HG02970 (cell line): ENCODE data around the gene PPFIBP2.
"Not testable (repeated sequence)": the region's sequence is repeated elsewhere in the genome, so short reads cannot be mapped to it uniquely, and the experiment has no call there.

Experiments used
- ATAC-seq: cut with Tn5 transposase; IDR thresholded peaks from one replicate; pipeline ENCODE4 v1.9.1; 2021; ENCODE audit warnings: mild to moderate bottlenecking, moderate library complexity, moderate number of reproducible peaks; ENCODE audit not compliant: unreplicated experiment, low FRiP score

PPFIBP2 gene

GRCh38 chr11:7495882-7496551, 17.8 kb upstream of the PPFIBP2 start:
- peak; percentile 82 for ATAC-seq

DNA sequence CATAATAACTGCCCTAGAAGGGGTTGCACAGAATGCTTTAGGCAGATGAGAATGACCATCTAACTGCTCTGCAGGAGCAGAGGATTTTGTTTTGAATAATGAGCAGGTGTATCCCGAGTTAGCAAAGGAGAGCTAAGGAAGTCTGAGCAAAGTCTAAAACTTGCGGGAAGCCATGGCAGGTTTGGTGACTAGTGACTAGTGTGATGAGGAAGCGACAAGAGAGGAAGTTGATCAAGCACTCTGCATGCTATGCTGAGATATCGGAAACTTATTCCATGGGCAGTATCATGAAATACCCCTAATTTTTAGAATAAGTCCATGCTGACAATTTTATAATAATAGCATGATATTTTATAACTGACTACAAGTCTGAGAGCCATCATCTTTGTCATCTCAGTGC, 15.6 kb upstream of the PPFIBP2 start:
- ATAC-seq = no peak

DNA sequence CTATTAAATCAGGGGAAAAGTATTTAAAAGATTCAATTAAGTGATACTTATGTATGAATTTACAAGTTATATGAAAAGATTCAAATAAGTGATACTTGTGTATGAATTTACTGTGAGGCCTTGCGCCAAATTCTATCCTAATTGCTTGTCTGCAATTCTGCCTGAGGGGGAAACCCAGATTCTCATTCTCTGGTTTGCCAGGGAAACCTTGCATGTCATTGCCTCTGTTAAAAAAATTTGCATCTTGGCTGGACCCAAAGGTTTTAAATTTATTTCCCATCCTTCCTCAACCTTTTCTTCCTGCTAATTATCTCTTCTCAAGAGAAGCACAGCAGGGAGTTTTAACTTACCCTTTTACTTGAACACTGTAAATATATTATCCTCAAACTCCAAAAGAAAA, 14.7 kb upstream of the PPFIBP2 start:
- no peak for ATAC-seq

GRCh38 chr11:7500251-7500650, 13.5 kb upstream of the PPFIBP2 start:
- no peak for ATAC-seq

DNA sequence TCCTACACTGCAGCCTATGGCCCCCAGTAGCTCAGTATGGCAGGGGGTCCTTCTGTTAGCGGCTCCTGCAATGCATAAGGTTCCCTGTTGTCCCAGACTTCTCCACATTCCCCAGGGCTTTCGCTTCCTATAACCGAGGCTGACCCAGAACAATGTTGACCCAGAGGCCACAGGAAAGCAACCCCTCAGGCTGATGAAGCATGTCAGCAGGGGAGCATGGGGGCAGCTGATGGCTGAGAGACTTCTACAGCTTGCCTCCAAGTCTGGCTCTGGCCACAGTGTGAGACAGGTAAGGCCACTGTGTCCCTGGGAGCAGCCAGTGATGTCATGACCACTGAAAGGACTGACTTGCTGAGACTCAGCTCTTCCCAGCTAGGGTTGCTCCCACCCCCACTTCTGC, 12.5 kb upstream of the PPFIBP2 start:
- no peak for ATAC-seq

DNA sequence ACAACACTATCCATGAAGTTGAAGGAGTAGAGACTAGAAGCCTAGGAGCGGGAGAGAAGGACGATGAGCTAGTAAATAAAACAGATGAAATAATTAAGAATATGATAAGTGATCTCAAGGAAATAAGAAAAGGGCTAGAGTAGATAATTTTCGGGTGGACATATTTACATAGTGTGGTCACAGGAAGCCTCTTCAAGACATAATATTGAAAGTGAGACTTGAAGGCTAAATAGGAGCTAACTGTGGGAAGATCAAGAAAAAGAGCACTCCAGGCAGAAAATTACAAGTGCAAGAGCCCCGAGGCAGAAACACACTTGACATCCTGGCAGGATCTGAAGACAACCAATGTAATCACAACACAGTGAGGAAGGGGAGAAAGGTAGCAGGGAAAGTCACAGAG, 11.9 kb upstream of the PPFIBP2 start:
- no peak for ATAC-seq

DNA sequence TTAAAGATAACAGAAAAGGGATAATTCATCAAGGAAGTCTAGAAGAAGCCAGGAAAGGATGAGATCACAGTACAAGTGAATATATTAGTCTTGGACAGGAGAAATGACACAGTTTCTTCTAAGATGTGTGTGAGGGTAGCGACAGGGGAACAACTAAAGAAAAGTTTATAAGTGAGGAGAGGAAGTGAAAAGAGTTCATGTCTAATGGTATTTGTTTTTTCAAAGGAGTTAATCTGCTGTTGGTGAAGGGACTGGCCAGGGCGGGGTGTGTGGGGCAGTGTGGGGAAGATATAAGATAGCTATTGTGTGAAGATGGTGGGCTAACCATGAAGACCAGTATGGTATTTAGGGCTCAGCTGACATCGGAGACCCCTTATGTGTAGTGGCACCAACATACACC, 7.6 kb upstream of the PPFIBP2 start:
- no peak for ATAC-seq

- ATAC-seq = no peak
These were observed 5.7 kb upstream of the PPFIBP2 start for GRCh38 chr11:7508087-7508486.

- ATAC-seq = no peak
These were observed 3.8 kb upstream of the PPFIBP2 start for GRCh38 chr11:7509966-7510365.

GRCh38 chr11:7511401-7511800, 2.4 kb upstream of the PPFIBP2 start:
- no peak for ATAC-seq

GRCh38 chr11:7512525-7513233, 1.1 kb upstream of the PPFIBP2 start:
- peak; percentile 54 for ATAC-seq

DNA sequence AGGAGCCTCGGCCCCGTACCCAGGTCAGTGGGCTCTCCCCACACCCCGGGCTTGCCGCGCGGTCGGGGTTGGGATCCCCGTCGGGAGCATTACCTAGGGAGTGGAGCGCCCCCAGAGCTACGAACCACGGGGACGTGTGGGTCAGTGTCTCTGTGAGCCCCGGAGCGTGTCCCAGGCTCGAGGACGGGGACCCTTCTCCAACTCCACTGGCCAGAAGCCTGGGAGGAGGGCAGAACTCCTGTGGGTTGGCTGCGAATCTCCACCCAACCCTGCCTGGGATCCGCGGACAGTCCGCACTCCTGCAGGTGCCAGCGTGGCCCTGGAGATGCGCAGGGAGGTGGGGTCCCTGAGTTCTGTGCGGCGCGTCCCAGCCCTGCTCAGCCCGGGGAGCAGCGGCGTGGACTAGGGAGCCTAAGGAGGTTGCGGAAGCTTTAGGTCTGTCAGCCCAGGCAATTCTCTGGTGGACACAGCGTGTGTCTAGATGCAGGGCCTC, 346 bp downstream of the PPFIBP2 start:
- no peak for ATAC-seq

DNA sequence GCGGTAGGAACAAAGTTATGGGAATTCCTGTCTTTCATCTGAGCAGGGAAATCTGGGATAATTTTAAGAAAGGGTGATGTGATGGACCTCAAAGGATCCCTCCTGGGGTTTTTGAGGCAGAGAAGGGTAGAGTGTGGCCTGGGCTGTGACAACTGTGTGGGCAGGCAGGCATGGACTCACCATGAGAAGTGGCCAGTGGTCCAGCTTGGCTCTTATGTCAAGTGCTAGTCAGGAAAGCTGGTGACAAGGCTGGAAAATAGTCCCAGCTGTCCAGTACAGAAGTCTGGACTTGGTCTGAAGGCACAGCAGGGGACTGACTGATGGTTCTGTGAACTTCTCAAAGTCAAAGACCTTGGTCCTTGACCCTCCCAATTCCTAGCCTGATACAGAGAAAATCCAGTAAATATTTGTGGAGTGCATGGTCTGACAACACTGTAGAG, 1.7 kb downstream of the PPFIBP2 start:
- no peak for ATAC-seq

DNA sequence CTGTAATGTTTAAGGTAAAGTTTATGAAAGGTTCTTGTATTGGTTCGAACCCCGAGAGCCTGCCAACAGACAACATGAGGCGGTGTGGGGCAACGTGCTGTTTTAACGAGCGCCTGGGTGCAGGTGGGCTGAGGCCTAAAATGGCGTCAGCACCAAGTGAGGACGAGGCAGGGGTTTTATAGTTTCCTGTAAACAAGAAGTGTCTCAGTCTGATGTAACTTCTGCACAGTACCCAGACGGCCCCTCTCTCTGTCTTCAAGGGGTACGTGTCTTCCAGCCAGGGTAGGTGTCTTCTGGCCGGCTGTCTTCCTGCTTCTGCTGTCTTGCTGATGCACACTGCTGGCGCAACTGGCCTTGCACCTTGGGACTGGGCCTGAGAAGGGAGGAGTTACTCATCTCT, 2.7 kb downstream of the PPFIBP2 start:
- ATAC-seq = no peak

DNA sequence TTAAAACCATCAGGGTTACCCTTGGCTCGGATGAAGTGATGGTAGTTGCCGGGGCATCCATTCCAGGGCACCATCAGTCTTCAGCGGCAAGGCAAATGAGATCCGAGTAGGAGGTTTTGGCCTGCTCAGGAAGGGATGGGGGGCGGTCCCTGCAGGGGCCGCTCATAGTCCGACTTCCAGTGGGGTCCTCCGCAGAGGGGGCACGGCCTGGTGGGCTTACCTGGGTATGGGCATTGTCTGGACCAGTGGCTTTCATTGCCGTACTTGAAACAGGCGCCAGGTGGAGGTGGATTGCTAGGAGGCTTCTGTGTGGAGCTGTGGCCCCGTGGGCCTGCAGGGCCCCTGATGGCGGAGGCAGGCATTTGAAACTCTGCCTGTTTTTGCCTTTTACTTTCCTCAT, 3.9 kb downstream of the PPFIBP2 start:
- not testable (repeated sequence) for ATAC-seq

DNA sequence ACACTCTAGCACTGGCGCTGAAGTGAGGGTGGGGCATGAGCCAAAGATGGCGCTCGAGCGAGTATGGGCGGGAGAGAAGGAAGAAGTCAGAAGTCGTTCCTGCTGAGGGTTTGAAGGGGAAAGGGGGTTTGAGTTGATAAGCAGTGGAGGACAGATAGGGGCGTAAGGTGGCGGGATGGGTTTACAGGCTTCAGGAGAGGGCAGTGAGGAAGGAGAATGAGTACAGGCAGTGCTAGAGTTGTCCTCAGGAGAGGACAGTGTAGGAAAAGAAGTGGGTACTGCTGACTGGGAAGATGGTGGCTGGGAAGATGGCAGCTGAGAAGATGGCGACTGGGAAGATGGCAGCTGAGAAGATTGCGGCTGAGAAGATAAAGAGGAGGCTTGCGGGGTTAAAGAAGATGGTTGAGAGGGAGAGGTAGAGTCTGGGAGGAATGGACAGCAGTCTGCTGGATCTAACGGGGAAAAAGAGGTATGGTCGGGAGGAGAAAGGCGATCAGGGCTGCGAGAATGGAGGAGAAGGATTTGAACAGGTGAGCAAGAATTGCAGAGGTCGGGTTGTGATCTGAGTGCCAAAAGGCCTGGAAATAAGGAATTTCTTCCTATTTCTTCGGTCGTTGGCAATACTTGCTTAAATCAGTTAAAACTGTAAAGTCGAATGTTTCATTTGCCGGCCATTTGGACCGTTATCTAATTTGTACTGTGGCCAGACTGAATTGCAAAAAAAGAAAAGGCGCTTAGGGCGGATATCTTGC, 5.2 kb downstream of the PPFIBP2 start:
- no peak for ATAC-seq

GRCh38 chr11:7520011-7520942, 6.5 kb downstream of the PPFIBP2 start:
- ATAC-seq = peak; percentile 52

DNA sequence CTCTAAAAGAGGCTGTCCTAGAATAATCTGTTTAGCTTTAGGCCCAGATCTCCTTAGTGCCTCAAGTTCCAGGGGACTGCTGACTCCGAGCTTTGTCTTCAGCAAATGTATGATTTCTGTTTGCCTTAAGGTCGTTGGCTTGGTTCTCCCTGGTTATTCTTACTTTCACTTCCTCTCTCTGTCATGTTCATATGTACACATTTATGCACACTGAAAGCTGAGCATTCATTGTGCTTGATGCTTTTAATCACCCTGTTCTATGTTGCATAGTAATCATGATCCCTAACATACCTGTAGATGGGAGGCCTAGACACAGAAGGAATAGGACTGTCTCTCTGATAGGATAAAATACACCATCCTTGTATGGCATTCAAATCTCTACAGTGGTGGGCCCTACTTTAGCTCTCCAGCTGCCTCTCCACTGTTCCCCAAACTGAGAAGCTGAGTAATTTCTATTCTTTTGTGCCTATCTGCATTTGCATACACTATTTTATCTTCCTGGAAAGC, 7.2 kb downstream of the PPFIBP2 start:
- peak; percentile 67 for ATAC-seq

DNA sequence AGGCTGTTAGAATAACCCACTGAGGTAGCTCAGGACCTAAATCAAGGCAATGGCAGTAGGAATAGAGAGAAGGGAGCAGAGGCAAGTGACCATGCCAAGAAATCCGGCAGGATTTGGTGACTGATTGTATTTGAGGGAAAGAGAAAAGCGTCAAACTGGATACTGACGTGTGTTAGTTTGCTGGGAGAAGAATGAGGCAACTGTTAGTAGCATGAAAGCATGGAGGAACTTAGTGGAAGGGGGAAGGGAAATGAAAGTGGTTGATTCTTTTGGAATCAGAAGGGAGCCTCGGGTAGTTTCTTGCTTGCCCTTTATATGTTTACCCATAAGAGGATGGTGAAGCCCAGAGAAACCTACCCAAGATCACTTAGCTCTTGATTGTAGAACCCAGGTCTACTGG, 8.3 kb downstream of the PPFIBP2 start:
- ATAC-seq = no peak

DNA sequence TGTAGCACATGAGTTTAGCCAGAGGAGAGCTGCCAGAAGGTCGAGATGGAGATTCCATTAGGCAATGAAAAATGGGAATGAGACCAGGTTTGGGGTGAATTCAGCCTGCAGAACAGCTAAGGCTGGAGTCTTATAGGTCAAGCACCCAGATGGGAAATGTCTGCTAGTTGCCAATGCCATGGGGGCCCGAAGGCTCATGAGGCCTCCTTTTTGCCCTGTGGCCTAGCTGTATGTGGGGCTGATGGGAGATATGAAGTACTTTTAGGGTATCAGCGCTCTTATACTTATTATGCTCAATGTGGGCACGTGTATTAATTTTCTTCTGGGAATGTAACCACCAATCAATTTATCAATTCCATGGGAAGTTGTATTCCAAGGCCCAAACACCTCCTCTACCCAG, 8.7 kb downstream of the PPFIBP2 start:
- no peak for ATAC-seq
